ENCODE data around the gene SLC6A18.

SLC6A18 gene

DNA sequence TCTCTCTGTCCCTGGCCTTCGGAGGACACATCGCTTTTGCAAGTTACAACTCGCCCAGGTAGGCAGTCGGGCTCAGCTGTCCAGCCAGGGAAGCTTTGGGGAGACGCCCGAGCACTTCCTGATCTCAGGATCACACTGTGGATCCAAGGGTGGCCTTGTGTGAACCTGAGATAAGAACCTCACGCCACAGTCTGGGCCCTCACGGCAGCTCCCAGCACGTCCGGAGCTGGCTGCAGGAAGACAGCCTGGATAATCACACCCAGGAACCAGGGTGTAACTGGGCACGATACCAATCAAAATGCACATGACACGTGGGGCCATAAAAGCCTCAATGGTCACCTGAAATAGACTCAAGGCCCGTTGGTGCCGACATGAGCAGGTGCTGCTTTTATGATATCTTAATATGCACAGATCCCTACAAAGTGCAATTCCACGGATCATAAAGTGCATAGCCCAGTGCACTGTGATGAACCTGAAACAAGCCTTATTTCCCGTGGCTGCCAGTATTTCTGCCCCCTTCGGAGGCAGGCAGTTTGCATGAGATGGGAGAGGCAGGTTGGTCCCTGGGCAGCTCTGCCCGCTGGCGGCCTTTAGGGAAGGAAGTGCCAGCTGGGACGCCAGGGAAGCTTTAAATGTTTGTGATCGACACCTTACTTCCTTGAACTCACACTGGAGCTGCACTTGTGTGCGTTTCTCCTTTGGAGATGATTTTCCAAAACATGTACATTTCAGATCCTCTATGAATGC lies 14.5 kb downstream of the SLC6A18 start:
- DNase-seq = no peak

DNA sequence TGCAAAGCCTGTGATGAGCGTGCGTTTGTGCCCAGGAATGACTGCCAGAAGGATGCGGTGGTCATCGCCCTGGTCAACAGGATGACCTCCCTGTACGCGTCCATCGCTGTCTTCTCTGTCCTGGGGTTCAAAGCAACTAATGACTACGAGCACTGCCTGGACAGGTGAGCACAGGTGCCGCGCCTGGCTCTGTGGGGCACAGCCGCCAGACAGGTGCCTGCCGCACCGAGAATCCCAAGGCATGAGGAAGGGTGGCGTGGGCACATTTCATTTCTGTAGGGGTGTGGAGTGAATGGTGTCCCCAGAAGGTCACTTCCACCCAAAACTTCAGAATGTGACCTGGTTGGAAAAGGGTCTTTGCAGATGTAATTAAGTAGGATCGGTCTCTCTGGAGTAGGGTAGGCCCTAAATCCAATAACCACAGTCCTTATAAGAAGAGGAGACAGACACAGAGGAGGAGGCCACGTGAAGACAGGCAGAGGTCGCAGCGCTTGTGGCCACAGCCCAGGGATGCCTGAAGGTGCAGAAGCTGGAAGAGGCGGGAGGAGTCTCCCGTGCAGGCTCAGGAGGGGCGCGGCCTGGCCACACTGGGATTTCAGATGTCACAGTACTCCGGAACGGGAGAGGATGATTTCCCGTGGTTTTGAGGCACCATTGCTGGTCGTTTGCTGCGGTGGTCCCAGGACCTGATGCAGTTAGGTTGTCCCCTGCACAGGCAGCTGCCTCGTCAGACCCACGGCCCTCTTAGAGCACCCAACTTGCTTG lies 15.5 kb downstream of the SLC6A18 start:
- no peak for DNase-seq

DNA sequence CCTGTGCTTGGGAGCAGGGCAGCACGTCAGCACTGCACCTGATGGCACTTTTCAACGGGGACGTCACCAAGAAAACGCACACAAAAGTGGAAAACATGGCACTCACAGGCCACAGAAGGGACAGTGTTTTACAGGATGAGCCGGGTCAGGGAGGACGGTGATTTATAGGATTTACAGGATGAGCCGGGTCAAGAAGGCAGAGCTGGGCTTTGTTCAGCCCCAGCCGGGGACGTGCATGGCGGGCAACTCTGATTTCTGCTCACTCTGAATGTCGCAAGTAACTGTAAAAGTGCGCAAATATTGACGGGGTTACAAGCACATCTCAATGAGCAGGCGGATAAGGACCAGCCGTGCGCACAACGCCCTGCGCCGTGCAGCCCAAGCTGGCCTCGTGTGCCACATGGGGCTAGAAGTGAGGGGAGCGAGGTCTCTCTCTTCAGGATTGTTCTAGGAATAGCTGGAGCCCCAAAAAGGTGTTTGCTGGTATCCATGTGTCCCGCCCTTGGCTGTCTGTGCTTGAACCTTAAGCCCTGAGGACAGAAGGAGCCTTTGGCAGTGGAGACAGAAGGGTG lies 16.4 kb downstream of the SLC6A18 start:
- DNase-seq = no peak

DNA sequence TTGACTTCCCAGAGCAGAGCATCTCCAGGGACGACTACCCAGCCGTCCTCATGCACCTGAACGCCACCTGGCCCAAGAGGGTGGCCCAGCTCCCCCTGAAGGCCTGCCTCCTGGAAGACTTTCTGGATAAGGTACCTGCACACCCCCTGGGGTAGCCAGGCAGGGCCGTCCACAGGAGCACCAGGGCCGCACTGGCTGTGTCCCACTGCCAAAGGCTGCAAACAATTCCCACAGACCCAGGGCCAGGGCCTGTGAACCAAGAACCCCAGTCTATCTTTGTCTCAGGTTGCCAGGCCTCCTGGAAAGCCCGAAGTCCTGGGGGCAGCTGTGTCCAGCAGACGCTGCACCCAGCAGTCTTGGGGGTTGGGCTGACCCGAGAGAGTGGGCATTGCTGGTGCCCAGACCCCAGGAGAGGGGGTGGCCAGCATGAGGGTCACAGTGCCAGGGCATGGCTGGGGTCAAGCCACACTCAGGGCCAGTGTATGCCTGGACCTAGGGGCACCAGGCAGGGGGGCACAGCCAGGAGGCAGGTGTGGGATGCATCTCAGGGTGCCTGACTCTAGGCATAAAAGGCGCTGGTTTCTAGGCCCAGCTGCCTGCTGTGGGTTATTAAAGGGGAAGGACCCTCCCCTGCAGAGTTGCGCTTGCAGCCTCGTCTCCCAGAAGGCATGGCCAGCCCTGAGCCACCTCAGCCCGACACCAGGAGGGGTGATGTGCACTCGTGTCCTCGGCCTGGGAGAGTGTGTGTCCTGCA lies 17.7 kb downstream of the SLC6A18 start:
- DNase-seq = no peak

DNA sequence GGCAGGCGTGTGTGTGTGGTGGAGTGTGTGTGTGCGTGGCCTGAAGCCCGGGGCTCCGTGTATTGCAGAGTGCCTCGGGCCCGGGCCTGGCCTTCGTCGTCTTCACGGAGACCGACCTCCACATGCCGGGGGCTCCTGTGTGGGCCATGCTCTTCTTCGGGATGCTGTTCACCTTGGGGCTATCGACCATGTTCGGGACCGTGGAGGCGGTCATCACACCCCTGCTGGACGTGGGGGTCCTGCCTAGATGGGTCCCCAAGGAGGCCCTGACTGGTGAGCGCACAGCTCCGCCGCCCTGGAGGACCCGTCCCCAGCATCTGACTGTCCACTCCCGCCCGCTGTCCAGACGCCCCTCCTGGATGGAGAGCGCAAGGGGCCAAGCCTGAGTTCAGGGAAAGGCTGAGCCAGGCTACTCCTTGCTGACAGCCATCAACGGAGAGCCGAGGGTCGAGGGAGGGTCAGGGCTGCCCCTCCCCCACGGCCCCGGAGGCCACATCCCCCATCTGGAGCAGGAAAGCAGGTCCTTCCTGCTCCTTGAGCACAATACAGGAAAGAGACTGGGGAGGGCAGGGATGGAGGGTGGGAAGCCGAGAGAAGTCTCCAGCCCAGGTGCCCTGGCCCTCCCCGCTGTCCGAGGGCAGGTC lies 18.4 kb downstream of the SLC6A18 start:
- no peak for DNase-seq

DNA sequence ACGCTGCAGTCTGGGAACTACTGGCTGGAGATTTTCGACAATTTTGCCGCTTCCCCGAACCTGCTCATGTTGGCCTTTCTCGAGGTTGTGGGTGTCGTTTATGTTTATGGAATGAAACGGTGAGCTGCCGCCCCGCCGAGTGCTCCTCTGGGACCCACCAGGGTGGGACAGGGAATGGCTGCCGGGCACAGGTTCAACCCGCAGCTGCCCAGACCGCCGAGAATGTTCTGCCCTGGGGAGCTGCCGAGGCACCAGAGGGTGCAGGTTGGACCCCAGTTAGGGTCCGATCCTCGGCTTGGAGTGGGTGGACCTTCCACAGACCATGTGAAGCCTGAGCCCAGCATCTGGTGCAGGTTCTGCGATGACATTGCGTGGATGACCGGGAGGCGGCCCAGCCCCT lies 19.1 kb downstream of the SLC6A18 start:
- no peak for DNase-seq

DNA sequence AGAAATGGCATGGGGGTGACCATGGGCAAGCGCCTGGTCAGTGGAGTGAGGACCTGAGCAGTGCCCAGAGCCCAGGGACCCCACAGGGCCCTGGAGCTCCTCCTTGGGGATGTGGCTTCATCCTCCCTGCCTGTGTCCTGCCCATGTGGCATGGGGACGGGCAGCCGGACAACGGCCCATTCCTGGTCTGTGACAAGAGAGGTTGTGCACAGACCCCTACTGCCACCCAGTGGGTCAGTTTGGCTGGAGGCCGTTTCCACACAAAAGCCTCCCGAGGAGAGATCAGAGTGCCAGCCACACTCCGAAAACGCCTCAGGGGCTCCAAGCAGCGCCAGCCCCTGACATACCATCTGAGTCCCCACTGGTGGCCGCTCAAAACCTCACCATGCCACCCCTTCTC lies 19.8 kb downstream of the SLC6A18 start:
- no peak for DNase-seq

DNA sequence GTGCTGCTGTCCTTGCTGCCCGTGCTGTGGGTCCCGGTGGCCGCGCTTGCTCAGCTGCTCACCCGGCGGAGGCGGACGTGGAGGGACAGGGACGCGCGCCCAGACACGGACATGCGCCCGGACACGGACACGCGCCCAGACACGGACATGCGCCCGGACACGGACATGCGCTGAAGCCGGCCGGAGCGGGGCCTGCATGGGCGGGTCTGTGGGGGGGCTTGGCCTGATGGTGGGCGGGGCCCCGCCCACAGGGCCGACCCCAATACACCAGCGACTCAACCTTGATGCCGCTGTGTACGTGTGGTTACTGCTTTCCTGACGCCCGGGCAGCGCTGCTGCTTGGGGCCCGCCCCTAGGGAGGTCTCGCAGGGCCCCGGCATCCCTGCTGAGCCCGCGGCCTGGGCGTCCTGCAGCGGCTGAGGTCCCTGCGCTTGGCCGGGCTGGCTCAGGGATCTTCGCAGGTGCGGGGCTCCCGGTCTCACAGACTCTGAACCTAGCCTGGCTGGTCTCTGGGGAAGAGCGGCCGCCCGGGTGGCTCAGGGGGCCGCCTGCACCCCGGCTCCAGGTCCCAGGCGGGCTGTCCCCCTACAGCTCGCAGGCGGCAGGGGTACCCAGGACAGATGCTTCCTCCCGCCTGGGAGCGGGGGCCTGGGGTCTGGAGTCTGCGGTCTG lies 20.9 kb downstream of the SLC6A18 start:
- no peak for DNase-seq

DNA sequence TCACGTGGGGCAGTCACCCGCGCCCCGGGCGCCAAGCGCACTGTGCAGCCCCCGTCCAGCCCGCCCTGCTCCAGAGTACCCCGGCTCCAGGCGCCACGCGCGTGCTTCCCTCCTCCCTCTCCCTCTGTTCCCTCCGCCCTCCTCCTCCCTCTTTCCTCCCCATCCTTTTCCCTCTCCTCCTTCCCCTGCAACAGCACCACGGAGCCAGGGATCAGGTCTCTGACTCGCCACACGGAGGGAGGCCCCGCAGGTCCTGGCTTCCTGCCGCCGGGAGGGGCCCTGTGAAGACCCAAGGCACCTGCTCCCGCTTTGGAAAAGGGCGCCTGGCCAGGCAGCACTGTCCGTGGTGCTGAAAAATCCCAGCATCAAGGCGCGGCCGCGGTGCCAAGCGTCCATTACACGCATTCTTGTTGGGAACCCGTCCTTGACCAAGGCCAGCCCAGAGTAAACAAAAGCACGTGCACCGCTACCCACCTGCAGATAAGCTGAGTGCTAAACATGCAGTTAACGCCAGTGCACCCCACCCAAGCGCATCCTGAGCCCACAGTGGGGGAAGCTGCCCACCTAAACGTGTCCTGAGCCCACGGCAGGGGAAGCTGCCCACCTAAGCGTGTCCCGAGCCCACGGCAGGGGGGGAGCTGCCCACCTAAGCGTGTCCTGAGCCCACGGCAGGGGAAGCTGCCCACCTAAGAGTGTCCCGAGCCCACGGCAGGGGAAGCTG lies 21.7 kb downstream of the SLC6A18 start:
- no peak for DNase-seq

DNA sequence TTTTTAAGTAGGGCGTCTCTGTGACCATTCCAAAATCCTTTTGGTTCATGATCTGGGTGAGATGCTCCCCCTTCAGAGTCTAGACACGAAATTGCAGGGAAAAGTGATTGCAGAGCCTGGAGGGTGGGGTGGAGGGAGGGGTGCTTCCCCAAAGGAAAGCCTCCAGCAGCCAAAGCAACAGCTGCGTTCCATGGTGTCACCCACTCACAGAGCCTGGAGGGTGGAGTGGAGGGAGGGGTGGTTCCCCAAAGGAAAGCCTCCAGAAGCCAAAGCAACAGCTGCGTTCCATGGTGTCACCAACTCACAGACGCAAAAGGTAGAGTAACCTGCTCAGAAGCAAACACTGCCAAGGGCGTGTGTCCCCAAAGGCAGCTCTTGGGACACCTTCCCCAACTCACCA lies 22.6 kb downstream of the SLC6A18 start:
- DNase-seq = no peak

DNA sequence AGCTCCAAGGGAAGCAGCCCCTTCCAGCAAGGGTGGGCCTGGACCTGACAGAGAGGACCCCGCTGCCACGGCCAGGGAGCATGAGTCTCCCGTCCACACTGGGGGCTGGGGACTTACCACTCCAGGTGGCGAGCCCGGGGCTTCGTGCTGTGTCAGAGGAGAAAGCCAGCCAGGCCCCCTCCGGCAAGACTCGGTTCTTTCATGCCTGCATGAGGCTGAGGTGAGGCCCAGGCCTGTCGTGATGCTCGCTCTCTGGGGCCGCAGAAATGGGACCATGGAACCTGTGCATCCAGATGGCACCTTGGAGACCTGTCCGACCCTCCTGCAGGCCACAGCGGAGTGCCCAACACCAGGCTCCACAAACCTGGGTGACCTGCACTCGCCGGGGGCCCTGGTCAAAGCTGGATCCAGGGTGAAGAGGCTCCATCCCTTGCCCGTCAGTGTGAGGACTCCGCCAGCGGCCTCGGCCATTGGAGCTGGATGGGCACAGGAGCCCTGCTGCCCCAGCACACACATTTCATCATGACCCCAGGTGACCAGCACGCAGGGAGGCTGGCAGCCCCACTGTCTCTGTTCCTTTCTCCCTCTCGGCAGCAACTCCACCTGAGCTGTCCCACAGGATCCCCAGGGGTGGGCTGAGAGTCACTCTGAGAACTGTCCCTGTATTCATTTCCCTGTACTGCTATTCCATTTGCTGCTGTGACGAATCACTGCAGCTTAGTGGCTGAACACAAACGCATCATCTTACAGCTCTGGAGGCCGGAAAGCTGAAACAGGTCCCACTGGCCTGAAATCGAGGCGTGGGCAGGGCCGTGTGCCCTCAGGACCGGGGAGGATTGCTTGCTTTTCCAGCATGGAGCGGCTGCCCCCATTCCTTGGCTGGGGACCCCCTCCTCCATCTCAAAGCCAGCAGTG lies 24.4 kb downstream of the SLC6A18 start:
- DNase-seq = no peak

DNA sequence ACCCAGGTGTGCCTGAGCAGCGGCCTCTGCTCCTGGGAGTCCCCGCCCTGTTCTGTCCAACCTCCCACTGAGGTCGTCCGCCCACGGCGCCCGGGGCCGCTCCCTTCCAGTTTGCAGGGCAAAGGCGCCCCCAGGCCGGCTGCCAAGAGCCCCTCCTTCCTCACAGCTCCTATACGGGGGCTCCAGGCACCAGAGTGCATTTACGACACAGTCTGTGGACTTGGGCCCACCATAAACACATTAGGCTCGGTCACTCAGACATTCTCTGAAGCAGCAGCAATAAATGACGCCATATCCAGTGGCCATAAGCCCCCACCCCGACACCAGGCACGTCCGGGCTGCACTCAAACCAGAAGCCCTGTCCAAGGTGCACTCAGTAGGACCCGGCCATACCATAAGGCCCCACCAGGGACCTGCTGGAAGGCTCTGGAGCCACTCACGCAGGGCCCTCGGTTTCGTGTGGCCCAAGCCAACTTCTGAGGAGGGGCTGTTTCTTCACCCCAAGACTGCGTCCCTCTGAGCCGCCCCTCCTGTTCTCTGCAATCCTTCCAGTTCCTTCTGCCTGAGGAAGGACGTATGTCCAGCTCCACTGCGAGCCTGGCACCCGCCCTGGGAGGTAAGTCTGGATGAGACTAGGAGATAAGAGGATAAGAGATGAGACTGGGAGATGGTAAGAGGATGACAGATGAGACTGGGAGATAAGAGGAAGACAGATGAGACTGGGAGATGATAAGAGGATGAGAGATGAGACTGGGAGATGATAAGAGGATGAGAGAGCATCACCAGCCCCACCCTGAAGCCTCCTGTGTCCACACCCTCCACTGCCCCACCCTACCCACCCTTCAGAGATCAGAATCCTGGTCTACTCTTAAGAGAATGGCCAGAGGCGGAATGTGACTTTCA lies 26.7 kb downstream of the SLC6A18 start:
- no peak for DNase-seq

DNA sequence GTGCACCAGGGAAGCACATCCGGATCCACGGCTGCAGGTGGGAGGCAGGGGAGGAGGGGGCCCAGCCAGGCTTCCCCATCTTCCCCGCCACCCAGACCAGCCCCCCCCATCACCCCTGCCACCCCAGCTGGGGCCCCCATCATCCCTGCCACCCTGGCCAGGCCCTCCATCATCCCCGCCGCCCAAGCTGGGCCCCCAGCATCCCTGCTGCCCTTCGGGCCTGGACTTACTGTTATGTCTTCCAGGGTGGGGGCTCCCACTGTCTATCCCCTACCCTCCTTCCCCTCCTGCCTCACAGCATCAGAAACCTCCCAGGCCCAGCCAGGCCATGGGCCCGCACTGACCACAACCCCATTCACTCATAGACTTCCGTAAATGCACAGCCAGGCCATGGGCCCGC lies 27.5 kb downstream of the SLC6A18 start:
- DNase-seq = no peak

DNA sequence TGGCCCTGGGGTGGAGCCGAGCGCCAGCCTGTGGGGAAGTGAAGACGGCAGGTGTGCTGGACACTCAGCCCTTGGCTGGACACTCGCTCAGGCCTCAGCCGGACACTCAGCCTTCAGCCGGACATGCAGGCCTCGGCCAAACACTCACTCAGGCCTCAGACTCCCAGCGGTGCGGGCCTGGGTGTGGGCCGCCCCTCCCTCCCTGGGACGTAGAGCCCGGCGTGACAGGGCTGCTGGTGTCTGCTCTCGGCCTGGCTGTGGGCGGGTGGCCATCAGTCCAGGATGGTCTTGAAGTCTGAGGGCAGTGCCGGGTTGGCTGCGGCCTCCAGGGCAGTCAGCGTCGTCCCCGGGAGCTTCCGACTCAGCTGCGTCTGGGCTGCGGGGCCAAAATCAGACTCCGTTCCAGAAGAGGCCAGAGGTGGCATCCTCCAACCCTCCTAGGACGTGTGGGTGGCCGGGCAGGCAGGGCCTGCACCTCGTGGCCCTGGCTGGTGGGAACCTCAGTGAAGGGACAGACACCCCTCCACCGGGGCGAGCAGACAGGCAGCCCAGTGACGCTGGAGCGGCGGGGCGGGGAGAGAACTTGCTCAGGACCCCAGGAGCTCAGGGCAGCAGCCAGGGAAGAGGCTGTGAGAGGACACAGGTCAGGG lies 28.4 kb downstream of the SLC6A18 start:
- DNase-seq = no peak

DNA sequence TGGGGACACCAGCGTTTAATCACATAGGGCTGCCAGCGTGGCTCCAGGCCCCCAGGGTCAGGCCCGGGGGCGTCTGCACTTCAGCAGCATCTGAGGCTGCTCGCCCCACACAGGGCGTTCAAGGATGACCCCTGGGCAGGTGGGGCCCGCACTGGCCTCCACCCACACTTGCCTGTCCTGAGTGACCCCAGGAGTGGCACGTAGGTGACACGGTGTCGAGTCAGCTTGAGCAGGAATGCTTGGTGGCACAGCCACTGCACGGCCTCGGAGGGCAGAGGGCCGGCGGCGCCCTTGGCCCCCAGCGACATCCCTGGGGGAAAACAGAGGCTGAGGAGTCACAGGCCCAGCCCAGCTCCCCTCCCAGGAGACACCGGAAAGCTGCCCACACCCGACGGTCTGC lies 29.0 kb downstream of the SLC6A18 start:
- no peak for DNase-seq

DNA sequence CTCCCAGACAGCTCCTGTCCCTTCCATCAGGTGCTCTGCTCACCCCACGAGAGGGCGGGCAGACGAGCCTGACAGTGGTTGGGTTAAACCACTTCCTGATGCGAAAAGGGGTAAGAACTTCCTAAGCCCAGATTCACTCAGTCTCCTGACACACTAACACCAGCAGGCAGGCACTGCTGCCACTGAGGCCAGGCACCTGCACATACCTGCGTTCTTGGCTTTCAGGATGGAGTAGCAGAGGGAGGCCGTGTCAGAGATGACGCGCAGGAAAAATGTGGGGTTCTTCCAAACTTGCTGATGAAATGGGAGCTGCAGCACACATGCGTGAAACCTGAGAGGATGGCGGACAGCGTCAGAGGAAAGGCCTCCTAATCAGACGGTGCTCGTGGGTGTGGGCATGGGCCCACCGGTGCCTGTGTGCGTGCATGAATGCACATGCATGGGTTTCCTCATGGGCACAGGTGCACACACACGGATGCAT lies 29.9 kb downstream of the SLC6A18 start:
- DNase-seq = peak; percentile 6

DNA sequence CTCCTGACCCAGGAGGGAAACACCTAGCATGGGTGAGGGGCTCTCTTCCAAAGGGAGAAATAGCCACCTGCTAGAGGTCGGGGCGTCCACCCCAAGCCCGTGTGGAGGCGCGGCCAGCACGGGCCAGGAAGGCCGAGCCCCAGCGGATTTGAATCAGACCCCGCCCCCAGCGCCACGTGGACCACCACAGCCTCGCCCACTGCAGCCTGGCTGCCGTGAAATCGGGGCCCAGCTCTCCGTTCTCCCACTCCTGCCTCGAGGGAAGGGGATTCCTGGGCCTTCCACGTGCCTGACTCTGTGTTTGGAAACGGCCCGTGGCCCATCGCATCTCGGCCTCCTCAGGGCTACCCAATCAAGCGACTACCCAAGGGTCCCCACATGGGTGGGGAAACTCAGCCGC lies 31.6 kb downstream of the SLC6A18 start:
- DNase-seq = no peak

DNA sequence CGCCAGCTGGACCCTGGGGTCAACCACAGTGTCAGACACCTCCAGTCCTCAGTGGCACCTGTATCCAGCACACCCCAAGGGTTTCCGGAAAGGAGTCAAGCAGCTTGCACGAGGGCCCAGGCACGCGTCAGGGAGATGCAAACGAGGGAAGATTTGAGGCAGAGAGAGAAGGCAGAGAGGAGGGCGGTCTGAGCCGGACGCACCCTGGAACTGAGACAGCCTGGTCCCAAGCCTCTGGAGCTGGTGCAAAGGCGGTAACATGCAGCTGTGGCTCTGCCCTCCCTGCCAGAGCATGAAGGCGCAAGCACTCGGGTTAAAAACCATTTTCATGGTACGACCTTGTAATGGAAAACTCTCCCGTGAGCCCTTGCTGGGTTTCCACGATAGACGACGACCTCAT lies 32.2 kb downstream of the SLC6A18 start:
- DNase-seq = no peak

DNA sequence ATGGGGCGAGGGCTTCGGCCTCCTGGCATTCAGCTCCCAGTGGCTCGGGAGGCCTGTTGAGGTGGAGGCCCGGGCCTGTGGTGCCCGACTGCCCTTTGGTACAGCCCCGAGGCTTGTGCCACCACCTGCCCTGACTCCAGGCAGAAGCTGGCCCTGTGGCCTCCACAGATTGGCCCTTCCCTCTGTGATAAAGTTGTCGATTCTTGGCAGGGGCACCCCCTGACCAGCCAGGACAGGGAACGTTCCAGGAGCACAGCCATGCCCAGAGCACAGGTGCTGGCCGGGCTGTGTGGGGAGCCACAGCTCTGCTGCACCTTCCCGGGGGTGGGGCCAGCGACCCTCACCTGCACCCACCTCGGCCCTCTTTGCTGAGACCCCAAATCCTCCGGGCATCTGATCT lies 32.7 kb downstream of the SLC6A18 start:
- no peak for DNase-seq
